Naive thymus-derived CD8-positive, alpha-beta T cell (primary cell): Measurements from ENCODE around the gene GORASP2. TPM values are rescaled to one million over a fixed set of nuclear protein-coding genes. Genes with fewer than 3 reads are reported as not detected.

Source experiments
- ATAC-seq, 2 donors: fragments of 150-1000 bp; cut with Tn5 transposase in 1 of 2; sonication (Bioruptor Pico), chemical (Tn5 transposase) in 1 of 2; 1 replicate in 1 of 2; 2 replicates in 1 of 2; pipeline ENCODE4 v1.10.0; 2021; ENCODE audit warnings: mild to moderate bottlenecking in 2 of 2, moderate library complexity in 2 of 2
- POLR2A ChIA-PET: fragments of 350-600 bp; sonication (Branson Sonifier 250); formaldehyde crosslinking; loops from one replicate; lab custom pipeline; 2021; ENCODE audit warnings: antibody characterized with exemption; lab: Charles Lee
- DNase-seq, 10 donors: peaks; one replicate each; pipeline versions ENCODE4 v3.0.0 to v3.0.0-alpha.2; 2020 to 2022
- H3K27ac Mint-ChIP-seq, 10 donors: one replicate each; pipeline ENCODE4 v1.8.0; 2020 to 2022; ENCODE audit warnings: mild to moderate bottlenecking in 10 of 10, mixed read lengths in 10 of 10, moderate library complexity in 4 of 10, inconsistent platforms in 1 of 10
- H3K27me3 Mint-ChIP-seq, 5 donors: one replicate each; pipeline ENCODE4 v1.8.0; 2021 to 2022; ENCODE audit warnings: mixed read lengths in 5 of 5
- H3K36me3 Mint-ChIP-seq, 3 donors: one replicate each; pipeline ENCODE4 v1.8.0; 2020 to 2022; ENCODE audit warnings: mixed read lengths in 3 of 3, mild to moderate bottlenecking in 2 of 3, inconsistent platforms in 1 of 3
- H3K4me1 Mint-ChIP-seq, 4 donors: one replicate each; pipeline ENCODE4 v1.8.0; 2021 to 2022; ENCODE audit warnings: mixed read lengths in 4 of 4
- H3K4me3 Mint-ChIP-seq, 10 donors: one replicate each; pipeline ENCODE4 v1.8.0; 2020 to 2022; ENCODE audit warnings: mild to moderate bottlenecking in 10 of 10, mixed read lengths in 10 of 10, moderate library complexity in 6 of 10, inconsistent platforms in 1 of 10
- H3K9me3 Mint-ChIP-seq, 9 donors: one replicate each; pipeline ENCODE4 v1.8.0; 2020 to 2022; ENCODE audit warnings: mixed read lengths in 9 of 9, mild to moderate bottlenecking in 3 of 9, inconsistent platforms in 1 of 9, moderate library complexity in 1 of 9
- polyA plus RNA-seq, 3 donors: library from polyadenylated mRNA; unstranded; fragments of 300-500 nt; fragmentation: Illumina TruSeq; gene quantifications; one replicate each; pipeline ENCODE4 v1.2.3, GENCODE V29; 2021
- total RNA-seq, 8 experiments: library from RNA in 2 of 8; stranded (reverse) in 2 of 8; gene quantifications; one replicate each; pipeline ENCODE4 v1.2.3 and lab custom pipeline; 2021 to 2026

The GORASP2 gene
- total and polyA plus RNA-seq, 5 experiments from 2014 or later, result 66.0 to 91.9 (median 74.7) TPM

DNA sequence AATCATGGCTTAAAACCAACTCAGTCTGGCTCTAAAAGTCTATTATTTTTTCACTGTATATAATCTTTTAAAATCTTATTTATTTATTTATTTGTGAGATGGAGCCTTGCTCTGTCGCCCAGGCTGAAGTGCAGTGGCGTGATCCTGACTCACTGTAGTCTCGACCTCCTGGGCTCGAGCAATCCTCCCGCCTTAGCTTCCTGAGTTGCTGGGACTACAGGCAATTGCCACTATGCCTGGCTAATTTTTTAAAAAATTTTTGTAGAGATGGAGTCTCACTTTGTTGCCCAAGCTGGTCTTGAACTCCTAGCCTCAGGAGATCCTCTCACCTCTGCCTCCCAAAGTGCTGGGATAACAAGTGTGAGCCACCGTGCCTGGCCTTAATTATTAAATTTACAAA lies 14.5 kb downstream of the GORASP2 start:
- Mint-ChIP-seq H3K27ac (no peak overlapping the region), H3K36me3 (peaks cover 0 to 29% (median 0%) of the 10 kb centered on the region in 3 donors)

DNA sequence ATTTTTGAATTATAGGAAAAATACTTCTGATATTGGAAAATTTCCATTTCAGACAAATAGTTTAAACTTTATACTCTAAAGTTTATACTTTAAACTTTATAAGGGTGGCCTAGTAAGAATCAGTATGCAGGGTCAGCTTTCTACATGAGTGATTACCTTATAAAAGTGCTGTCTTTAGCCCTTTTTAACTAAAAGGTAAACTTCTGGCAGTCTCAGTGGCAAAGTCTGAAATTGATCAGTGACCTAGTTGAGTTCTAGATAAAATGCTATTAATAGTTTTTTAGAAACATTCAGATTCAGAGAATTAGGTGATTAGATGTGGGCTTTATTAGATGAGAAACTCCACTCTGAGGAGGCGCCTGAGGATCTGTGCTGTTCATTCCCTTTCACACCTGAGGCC lies 15.5 kb downstream of the GORASP2 start:
- no peak overlapping the region for H3K4me3 Mint-ChIP-seq
- DNase-seq (no peak), ATAC-seq (no peak)
- POLR2A ChIA-PET, result no interaction called here
- no peaks in the 10 kb centered on the region for H3K27me3 Mint-ChIP-seq
- peaks cover 0 to 29% (median 0%) of the 10 kb centered on the region in 3 donors for H3K36me3 Mint-ChIP-seq
- peaks cover 27 to 62% (median 57%) of the 10 kb centered on the region in 4 donors for H3K4me1 Mint-ChIP-seq
- H3K27ac Mint-ChIP-seq, result peak overlapping the region in 2 of 10 donors; percentile 47 to 51
- no peaks in the 10 kb centered on the region for H3K9me3 Mint-ChIP-seq

More for the DNA sequence above, 14.5 kb downstream of the GORASP2 start:
- no peak for DNase-seq
- POLR2A ChIA-PET, result no interaction called here
- no peaks in the 10 kb centered on the region for H3K27me3 Mint-ChIP-seq
- H3K9me3 Mint-ChIP-seq, result no peaks in the 10 kb centered on the region
- ATAC-seq, result no peak
- H3K4me3 Mint-ChIP-seq, result no peak overlapping the region
- H3K4me1 Mint-ChIP-seq, result peaks cover 30 to 72% (median 67%) of the 10 kb centered on the region in 4 donors

DNA sequence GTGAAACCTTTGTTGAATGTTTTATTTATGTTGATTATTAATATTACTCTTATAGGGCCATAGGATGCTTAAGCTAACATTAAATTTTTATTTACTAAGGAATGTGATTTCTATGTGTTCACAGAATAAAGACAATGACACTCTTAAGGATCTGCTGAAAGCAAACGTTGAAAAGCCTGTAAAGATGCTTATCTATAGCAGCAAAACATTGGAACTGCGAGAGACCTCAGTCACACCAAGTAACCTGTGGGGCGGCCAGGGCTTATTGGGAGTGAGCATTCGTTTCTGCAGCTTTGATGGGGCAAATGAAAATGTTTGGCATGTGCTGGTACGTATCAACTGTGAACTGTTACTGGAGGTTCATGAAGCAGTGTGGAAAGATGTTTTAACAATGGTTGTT lies 20.4 kb downstream of the GORASP2 start:
- Mint-ChIP-seq H3K36me3 (peaks cover 6 to 64% (median 15%) of the 10 kb centered on the region in 3 donors), H3K27ac (peak overlapping the region in 2 of 10 donors; percentile 63 to 67), H3K9me3 (no peaks in the 10 kb centered on the region)

DNA sequence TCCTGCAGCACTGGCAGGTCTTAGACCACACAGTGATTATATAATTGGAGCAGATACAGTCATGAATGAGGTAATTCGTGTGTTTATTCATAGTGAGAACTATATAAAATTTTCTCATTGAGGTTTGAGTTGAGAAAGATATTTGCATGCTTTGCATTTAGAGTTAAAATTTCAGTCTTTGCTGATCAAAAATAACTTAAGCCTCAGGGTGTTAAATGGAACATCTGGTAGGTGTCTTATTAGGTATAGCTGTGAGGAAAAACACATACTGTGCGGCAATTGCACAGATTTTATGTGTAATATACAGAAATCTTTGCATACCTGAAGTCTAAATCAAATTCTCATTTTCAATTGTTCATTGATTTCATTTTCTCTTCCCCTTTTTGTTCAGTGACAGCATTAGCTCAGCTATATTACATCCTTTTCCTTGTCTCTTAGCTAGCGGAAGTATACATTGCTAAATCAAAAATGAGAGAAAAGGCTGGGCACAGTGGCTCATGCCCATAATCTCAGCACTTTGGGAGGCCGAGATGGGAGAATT lies 21.2 kb downstream of the GORASP2 start:
- peaks cover 8 to 23% (median 16%) of the 10 kb centered on the region in 4 donors for H3K4me1 Mint-ChIP-seq
- no peak for ATAC-seq
- peak overlapping the region in 3 of 10 donors; percentile 53 to 85 (median 67) for H3K27ac Mint-ChIP-seq

More for the DNA sequence above, 20.4 kb downstream of the GORASP2 start:
- ATAC-seq (no peak), DNase-seq (no peak)
- H3K4me1 Mint-ChIP-seq, result peaks cover 11 to 29% (median 19%) of the 10 kb centered on the region in 4 donors
- H3K4me3 Mint-ChIP-seq, result no peak overlapping the region
- H3K27me3 Mint-ChIP-seq, result no peaks in the 10 kb centered on the region
- POLR2A ChIA-PET, result no interaction called here

DNA sequence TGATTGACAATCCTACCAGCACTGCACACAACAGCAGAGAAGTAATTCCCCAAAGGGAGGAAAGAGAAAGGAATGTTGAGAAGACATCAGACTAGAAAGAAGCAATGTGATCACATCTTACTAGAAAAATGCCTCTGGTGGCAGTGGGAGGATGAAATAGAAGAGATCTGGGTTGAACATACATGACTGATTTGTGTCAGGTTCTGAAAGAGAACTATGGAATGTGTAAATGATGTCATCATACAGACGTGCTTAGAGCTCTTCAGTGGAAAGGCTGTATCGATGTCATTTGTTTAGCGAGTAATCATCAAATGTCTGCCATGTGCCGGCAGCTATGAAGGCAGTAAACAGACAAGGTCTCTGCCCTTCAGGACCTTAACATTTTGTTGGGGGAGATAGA lies 24.9 kb downstream of the GORASP2 start:
- no peaks in the 10 kb centered on the region for H3K9me3 Mint-ChIP-seq
- DNase-seq (no peak), ATAC-seq (no peak)
- peaks cover 11 to 91% (median 22%) of the 10 kb centered on the region in 3 donors for H3K36me3 Mint-ChIP-seq
- H3K4me1 Mint-ChIP-seq, result peaks cover 0 to 13% (median 5%) of the 10 kb centered on the region in 4 donors
- no peak overlapping the region for H3K4me3 Mint-ChIP-seq
- POLR2A ChIA-PET, result no interaction called here
- peak overlapping the region in 3 of 10 donors; percentile 5 to 24 (median 9) for H3K27ac Mint-ChIP-seq
- no peaks in the 10 kb centered on the region for H3K27me3 Mint-ChIP-seq

More for the DNA sequence above, 21.2 kb downstream of the GORASP2 start:
- DNase-seq, result no peak
- no peaks in the 10 kb centered on the region for H3K9me3 Mint-ChIP-seq
- no peak overlapping the region for H3K4me3 Mint-ChIP-seq
- H3K36me3 Mint-ChIP-seq, result peaks cover 6 to 73% (median 22%) of the 10 kb centered on the region in 3 donors
- no peaks in the 10 kb centered on the region for H3K27me3 Mint-ChIP-seq
- POLR2A ChIA-PET, result no interaction called here

DNA sequence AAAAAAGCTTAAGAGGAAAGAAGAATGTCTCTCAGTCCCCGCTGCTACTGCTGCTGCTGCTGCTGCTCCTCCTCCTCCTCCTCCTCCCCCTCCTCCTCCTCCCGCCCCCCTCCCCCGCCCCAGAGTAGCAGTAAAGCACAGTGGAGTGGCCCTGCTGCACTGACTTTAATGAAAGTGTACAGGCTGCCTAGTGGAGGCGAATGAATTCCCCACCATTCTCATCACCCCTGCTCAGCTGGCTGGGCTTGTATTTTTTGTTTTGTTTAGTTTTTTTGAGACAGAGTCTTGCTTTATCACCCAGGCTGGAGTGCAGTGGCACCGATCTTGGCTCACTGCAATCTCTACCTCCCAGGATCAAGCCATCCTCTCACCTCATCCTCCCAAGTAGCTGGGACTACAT lies 34.3 kb downstream of the GORASP2 start:
- ATAC-seq (no peak), DNase-seq (no peak)
- no peak overlapping the region for H3K27ac Mint-ChIP-seq
- POLR2A ChIA-PET, result no interaction called here
- no peaks in the 10 kb centered on the region for H3K27me3 Mint-ChIP-seq
- peaks cover 4 to 88% (median 9%) of the 10 kb centered on the region in 3 donors for H3K36me3 Mint-ChIP-seq
- H3K9me3 Mint-ChIP-seq, result no peaks in the 10 kb centered on the region
- H3K4me1 Mint-ChIP-seq, result peaks cover 0 to under 1% (median 0%) of the 10 kb centered on the region in 4 donors
- no peak overlapping the region for H3K4me3 Mint-ChIP-seq

DNA sequence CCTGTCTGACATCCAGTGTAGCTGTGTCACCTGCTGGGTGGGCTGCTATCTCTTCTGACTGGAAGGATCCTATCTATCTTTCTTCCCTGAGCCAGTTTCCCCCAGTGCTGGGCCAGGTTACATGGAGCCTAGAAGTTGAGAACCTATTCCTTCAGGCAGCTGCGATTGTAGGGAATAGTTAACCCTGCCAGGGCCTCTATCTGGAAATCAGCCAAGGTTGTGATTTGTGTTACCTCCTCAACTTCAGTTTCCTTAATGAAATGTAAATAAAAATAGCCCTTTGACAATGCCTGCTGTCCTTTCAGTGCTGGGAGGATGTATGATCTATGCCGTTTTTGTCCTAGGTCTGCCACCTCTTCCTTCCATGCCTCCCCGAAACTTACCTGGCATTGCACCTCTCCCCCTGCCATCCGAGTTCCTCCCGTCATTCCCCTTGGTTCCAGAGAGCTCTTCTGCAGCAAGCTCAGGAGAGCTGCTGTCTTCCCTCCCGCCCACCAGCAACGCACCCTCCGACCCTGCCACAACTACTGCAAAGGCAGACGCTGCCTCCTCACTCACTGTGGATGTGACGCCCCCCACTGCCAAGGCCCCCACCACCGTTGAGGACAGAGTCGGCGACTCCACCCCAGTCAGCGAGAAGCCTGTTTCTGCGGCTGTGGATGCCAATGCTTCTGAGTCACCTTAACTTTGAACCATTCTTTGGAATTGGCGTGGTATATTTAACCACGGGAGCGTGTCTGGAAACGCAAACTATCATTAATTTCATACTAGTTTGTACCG lies 36.6 kb downstream of the GORASP2 start:
- DNase-seq (no peak), ATAC-seq (no peak)
- Mint-ChIP-seq H3K4me3 (no peak overlapping the region), H3K9me3 (no peaks in the 10 kb centered on the region), H3K36me3 (peaks cover 4 to 70% (median 6%) of the 10 kb centered on the region in 3 donors), H3K4me1 (peaks cover 0 to 3% (median 0%) of the 10 kb centered on the region in 4 donors), H3K27ac (peak overlapping the region in 3 of 10 donors; percentile 10 to 80 (median 48)), H3K27me3 (no peaks in the 10 kb centered on the region)
- POLR2A ChIA-PET, result no interaction called here

DNA sequence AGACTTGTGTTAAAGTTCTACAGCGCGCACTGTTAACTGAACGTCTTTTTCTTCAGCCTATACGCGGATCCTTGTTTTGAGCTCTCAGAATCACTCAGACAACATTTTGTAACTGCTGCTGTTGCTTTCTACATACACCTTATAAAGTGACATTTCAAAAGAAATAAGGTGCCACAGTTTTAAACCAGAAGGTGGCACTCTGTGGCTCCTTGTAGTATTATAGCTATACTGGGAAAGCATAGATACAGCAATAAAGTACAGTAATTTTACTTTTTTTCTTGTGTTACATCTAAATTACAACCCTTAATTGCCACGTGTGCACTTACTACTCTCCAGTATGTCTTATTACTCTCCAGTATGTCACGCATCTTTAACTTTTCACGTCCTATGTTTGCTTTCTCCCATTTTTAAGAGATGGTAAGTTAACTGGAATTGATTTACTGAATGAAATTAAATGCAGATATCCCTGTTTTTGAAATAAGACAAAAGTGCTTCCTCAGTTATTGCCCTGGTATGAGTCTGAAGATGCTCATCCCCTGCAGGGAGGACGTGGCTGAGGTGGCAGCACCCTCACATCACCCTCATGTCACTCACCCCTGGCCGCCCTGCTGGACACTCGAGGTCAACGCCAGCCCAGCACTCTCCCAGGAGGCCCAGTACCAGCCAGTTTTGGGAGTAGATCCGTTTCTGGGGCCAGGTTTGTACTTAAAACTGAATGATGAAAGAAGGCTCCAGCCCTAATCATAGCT lies 37.8 kb downstream of the GORASP2 start:
- POLR2A ChIA-PET, result no interaction called here
- H3K4me3 Mint-ChIP-seq, result no peak overlapping the region
- peaks cover 4 to 59% (median 6%) of the 10 kb centered on the region in 3 donors for H3K36me3 Mint-ChIP-seq
- peak overlapping the region in 5 of 10 donors; percentile 2 to 82 (median 4) for H3K27ac Mint-ChIP-seq
- DNase-seq (no peak), ATAC-seq (peak; percentile 47 to 56)
- no peaks in the 10 kb centered on the region for H3K27me3 Mint-ChIP-seq
- peaks cover 0 to 3% (median 0%) of the 10 kb centered on the region in 4 donors for H3K4me1 Mint-ChIP-seq
- no peaks in the 10 kb centered on the region for H3K9me3 Mint-ChIP-seq

DNA sequence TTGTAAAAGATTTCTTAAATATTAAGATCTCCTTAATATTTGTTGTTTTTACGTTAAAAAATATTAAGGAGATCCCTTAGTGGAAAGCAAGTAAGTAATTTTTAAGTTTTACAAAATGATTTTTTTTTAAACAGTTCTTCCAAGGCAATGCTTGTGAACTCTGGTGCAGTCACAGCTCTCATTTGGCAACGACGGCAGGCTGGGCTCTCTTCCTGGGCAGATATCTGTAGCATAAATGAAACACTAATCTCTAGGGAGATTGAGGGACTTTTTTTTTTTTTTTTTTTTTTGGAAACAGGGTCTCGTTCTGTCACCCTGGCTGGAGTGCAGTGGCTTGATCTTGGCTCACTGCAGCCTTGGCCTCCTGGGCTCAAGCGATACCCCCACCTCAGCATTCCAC lies 38.5 kb downstream of the GORASP2 start:
- POLR2A ChIA-PET, result no interaction called here
- Mint-ChIP-seq H3K27me3 (no peaks in the 10 kb centered on the region), H3K36me3 (peaks cover 4 to 51% (median 6%) of the 10 kb centered on the region in 3 donors), H3K27ac (peak overlapping the region in 2 of 10 donors; percentile 62 to 82), H3K4me3 (no peak overlapping the region), H3K9me3 (no peaks in the 10 kb centered on the region), H3K4me1 (peaks cover 0 to 6% (median 0%) of the 10 kb centered on the region in 4 donors)
- DNase-seq (no peak), ATAC-seq (no peak)

DNA sequence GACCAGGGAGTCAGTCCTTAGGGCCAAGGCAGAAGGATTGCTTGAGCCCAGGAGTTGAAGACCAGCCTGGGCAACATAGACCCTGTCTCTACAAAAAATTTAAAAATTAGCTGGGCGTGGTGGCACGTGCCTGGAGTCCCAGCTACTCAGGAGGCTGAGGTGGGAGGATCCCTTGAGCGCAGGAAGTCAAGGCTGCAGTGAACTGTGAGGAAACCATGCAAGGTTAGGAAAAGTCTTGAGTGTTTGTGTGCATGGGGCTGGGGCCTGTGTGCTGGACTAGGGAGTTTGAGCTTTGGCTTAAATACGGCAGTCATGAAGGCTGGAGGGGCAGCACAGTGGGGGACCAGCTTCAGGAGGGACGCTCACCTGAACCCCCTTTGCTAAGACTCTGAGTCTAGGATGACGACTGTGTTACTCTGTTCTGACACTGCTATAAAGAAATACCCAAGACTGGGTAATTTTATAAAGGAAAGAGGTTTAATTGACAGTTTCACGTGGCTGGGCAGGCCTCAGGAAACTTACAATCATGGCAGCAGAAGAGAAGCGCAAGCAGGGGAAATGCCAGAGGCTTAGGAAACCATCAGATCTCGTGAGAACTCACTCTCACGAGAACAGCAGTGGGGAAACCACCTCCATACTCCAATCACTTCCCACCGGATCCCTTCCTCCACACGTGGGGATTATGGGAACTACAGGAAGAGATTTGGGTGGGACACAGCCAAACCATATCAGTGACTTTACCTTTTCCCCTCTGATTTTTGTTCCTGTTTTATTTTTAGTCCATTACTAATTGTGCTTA lies 39.4 kb downstream of the GORASP2 start:
- no peak overlapping the region for H3K4me3 Mint-ChIP-seq
- ATAC-seq (no peak), DNase-seq (no peak)
- no peaks in the 10 kb centered on the region for H3K27me3 Mint-ChIP-seq
- H3K9me3 Mint-ChIP-seq, result no peaks in the 10 kb centered on the region
- H3K27ac Mint-ChIP-seq, result peak overlapping the region in 7 of 10 donors; percentile 21 to 94 (median 75)
- POLR2A ChIA-PET, result no interaction called here
- H3K36me3 Mint-ChIP-seq, result peaks cover 4 to 44% (median 6%) of the 10 kb centered on the region in 3 donors
- H3K4me1 Mint-ChIP-seq, result peaks cover 0 to 7% (median 6%) of the 10 kb centered on the region in 4 donors

DNA sequence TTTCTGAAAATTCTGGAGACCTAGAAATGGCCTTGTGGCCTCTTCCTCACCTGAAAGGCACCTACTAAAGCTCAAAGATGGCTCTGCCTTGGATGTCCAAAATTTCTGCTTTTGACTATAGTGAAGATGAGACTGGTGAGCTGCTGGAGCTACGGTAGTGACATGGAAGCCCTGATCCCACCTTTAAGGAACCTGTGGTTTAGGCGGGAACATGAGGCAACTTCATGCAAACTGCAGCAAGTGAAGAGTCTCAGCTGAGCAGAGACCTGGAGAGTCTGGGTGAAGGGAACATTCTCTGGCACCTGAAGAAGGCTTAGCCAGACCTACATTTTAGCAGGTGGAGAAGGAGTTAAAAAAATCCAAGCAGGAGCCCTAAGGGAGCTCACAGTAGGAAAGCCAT lies 40.0 kb downstream of the GORASP2 start:
- Mint-ChIP-seq H3K9me3 (no peaks in the 10 kb centered on the region), H3K27me3 (no peaks in the 10 kb centered on the region), H3K4me3 (no peak overlapping the region), H3K36me3 (peaks cover 4 to 38% (median 6%) of the 10 kb centered on the region in 3 donors), H3K4me1 (peaks cover under 1 to 7% (median 6%) of the 10 kb centered on the region in 4 donors), H3K27ac (peak overlapping the region in 8 of 10 donors; percentile 4 to 83 (median 72))
- ATAC-seq (no peak), DNase-seq (no peak)
- POLR2A ChIA-PET, result no interaction called here
